GM19025 (cell line): ENCODE data around the gene RPA1.

Source experiments
- ATAC-seq: cut with Tn5 transposase; IDR thresholded peaks from one replicate; pipeline ENCODE4 v1.9.1; 2021; ENCODE audit warnings: mild to moderate bottlenecking, low read depth, moderate library complexity; ENCODE audit not compliant: unreplicated experiment

The RPA1 gene

GRCh38 chr17:1907216-1907631, 77.4 kb downstream of the RPA1 start:
- no peak for ATAC-seq

GRCh38 chr17:1907909-1908698, 78.3 kb downstream of the RPA1 start:
- ATAC-seq, result no peak

- ATAC-seq, result no peak
Observed at GRCh38 chr17:1908699-1909309, 79.0 kb downstream of the RPA1 start.

- no peak for ATAC-seq
Observed at GRCh38 chr17:1909985-1910384, 80.2 kb downstream of the RPA1 start.

GRCh38 chr17:1912146-1912545, 82.3 kb downstream of the RPA1 start:
- ATAC-seq, result no peak

GRCh38 chr17:1913702-1914101, 83.9 kb downstream of the RPA1 start:
- no peak for ATAC-seq

- ATAC-seq, result no peak
Observed at GRCh38 chr17:1914661-1915083, 84.9 kb downstream of the RPA1 start.

GRCh38 chr17:1915889-1916288, 86.1 kb downstream of the RPA1 start:
- ATAC-seq, result no peak

- ATAC-seq, result no peak
Observed at GRCh38 chr17:1916316-1916715, 86.5 kb downstream of the RPA1 start.

GRCh38 chr17:1916963-1917715, 87.3 kb downstream of the RPA1 start:
- ATAC-seq, result no peak

- no peak for ATAC-seq
Observed at GRCh38 chr17:1918346-1919162, 88.7 kb downstream of the RPA1 start.

GRCh38 chr17:1919201-1919600, 89.4 kb downstream of the RPA1 start:
- ATAC-seq, result no peak

- ATAC-seq, result no peak
Observed at GRCh38 chr17:1920948-1921351, 91.1 kb downstream of the RPA1 start.

- ATAC-seq, result no peak
Observed at GRCh38 chr17:1928976-1929375, 99.2 kb downstream of the RPA1 start.

- no peak for ATAC-seq
Observed at GRCh38 chr17:1930337-1930645, 100.5 kb downstream of the RPA1 start.

- no peak for ATAC-seq
Observed at GRCh38 chr17:1931844-1932579, 102.2 kb downstream of the RPA1 start.

- ATAC-seq, result no peak
Observed at GRCh38 chr17:1933875-1934715, 104.3 kb downstream of the RPA1 start.

- ATAC-seq, result no peak
Observed at GRCh38 chr17:1934901-1935300, 105.1 kb downstream of the RPA1 start.

GRCh38 chr17:1936766-1937165, 107.0 kb downstream of the RPA1 start:
- ATAC-seq, result no peak
